ENCODE data around the gene BRIX1. TPM values are rescaled to one million over a fixed set of nuclear protein-coding genes. Genes with fewer than 3 reads are reported as not detected.
A peak's percentile ranks its signal among the peaks of the same experiment; 100 is the strongest.

Gene BRIX1
- total RNA-seq, 1 experiment from 2014 or later: 77.0 TPM

DNA sequence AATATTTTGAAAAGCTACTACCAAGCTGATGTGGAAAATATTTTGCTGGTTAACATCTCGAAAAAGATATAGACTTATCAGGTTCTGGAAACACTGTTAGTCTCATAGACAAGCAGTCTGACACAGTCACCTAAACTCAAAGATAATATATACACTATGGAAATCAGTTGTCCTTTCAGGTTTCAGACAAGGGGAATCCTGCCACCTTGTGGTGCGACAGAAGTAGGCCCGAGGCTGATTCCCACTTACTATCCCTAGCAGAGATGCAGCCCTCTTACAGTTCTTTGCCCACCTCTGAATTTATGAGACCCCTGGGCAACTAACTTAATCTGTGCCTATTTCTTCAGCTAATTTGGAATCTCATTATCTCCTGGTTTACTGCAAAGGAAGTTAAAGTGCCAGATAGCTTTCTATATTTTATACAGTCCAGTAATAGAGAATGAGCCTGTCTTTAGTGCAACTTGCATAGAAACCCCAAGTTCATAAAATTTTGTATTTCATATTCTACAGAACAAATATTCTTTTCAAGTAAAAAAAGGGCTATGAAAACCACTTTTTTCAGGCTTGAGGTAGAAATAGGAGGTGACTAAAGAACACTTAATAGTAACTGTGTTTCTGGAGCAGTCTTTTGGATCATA is 17.1 kb upstream of the BRIX1 start:
- no peak overlapping the region for H3K4ac ChIP-seq (ENCODE audit: low read depth, low read length)
- no peak overlapping the region for H2BK15ac ChIP-seq (ENCODE audit: low read depth, low read length)
- no peaks in the 10 kb centered on the region for H3K23me2 ChIP-seq (ENCODE audit: insufficient read length, low read depth, low read length, poor library complexity, severe bottlenecking)
- no peak overlapping the region for H2AK5ac ChIP-seq (ENCODE audit: insufficient read length, low read length)
- no peak overlapping the region for H3K4me3 Mint-ChIP-seq
- peaks cover 2 to 13% (median 10%) of the 10 kb centered on the region in 3 experiments; a peak in 5 of 7 replicates for H3K36me3 Mint-ChIP-seq (ENCODE audit: insufficient read depth in 1 of 3, low read depth in 3 of 3)
- no peaks in the 10 kb centered on the region for H3K79me2 ChIP-seq (ENCODE audit: insufficient read depth, low read length)
- no peak overlapping the region for H2BK120ac ChIP-seq (ENCODE audit: low read depth, low read length, poor library complexity, severe bottlenecking)
- H3K9me3 Mint-ChIP-seq: no peaks in the 10 kb centered on the region
- no peak overlapping the region for H3T11ph ChIP-seq (ENCODE audit: low read length)
- H3K27me3 ChIP-seq (ENCODE audit: insufficient read depth, low read length): no peaks in the 10 kb centered on the region
- no peak overlapping the region for H3K56ac ChIP-seq (ENCODE audit: insufficient read length, low read depth, low read length)
- H3K14ac ChIP-seq (ENCODE audit: insufficient read depth, low read length): no peak overlapping the region
- no peak overlapping the region; a peak in 1 of 7 replicates for H3K27ac Mint-ChIP-seq
- H3K79me1 ChIP-seq (ENCODE audit: insufficient read depth, low read depth, low read length, poor library complexity, severe bottlenecking): no peaks in the 10 kb centered on the region
- no peak overlapping the region for H3K4me2 ChIP-seq (ENCODE audit: insufficient read depth, insufficient read length, low read length)
- no peak overlapping the region for H3K18ac ChIP-seq (ENCODE audit: insufficient read length, low read depth, low read length)
- no peak overlapping the region for H2AFZ ChIP-seq (ENCODE audit: low read length)
- H2BK20ac ChIP-seq (ENCODE audit: low read depth, low read length, poor library complexity, severe bottlenecking): no peak overlapping the region
- TF ChIP-seq, protein P1, sequence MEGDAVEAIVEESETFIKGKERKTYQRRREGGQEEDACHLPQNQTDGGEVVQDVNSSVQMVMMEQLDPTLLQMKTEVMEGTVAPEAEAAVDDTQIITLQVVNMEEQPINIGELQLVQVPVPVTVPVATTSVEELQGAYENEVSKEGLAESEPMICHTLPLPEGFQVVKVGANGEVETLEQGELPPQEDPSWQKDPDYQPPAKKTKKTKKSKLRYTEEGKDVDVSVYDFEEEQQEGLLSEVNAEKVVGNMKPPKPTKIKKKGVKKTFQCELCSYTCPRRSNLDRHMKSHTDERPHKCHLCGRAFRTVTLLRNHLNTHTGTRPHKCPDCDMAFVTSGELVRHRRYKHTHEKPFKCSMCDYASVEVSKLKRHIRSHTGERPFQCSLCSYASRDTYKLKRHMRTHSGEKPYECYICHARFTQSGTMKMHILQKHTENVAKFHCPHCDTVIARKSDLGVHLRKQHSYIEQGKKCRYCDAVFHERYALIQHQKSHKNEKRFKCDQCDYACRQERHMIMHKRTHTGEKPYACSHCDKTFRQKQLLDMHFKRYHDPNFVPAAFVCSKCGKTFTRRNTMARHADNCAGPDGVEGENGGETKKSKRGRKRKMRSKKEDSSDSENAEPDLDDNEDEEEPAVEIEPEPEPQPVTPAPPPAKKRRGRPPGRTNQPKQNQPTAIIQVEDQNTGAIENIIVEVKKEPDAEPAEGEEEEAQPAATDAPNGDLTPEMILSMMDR (conservative IDR thresholded peaks at IDR 0.05): peak; percentile 93
- H3K23ac ChIP-seq (ENCODE audit: insufficient read length, low read depth, low read length): no peak overlapping the region
- no peak overlapping the region for H3K27ac ChIP-seq (ENCODE audit: insufficient read length, low read depth, low read length)
- no peaks in the 10 kb centered on the region for H3K9me3 ChIP-seq (ENCODE audit: control insufficient read depth, low read depth, low read length)
- H4K8ac ChIP-seq (replicated peaks; ENCODE audit: insufficient read length, low read depth, low read length): no peak overlapping the region
- no peak overlapping the region for H2BK5ac ChIP-seq (ENCODE audit: insufficient read length, low read length)
- no peak overlapping the region for H4K91ac ChIP-seq (ENCODE audit: insufficient read length, low read depth, low read length)
- H4K5ac ChIP-seq (ENCODE audit: insufficient read length, low read depth, low read length): no peak overlapping the region
- no peaks in the 10 kb centered on the region for H3K27me3 Mint-ChIP-seq (ENCODE audit: low read depth)
- H3K9ac ChIP-seq (ENCODE audit: extremely low read depth, insufficient read length, low read length): no peak overlapping the region
- WGBS (ENCODE audit: extremely low coverage, insufficient read length, low lambda C conversion rate): no CpG with 5 or more reads among the region's 3 CpGs
- peak; percentile 63 for DNase-seq
- H3K4me1 Mint-ChIP-seq: peaks cover 6 to 17% of the 10 kb centered on the region in 2 experiments
- no peak overlapping the region for H2BK12ac ChIP-seq (ENCODE audit: insufficient read length, low read depth, low read length)
- no peaks in the 10 kb centered on the region for H4K20me1 ChIP-seq (ENCODE audit: control insufficient read depth, insufficient read depth, insufficient read length)
- H3K4me1 ChIP-seq (ENCODE audit: insufficient read depth, low read length): no peaks in the 10 kb centered on the region
